Memory B cell (primary cell): ENCODE results near the gene PTPRD.

ENCODE experiments used
- ATAC-seq: fragments of 150-1000 bp; cut with Tn5 transposase; 2 replicates; pipeline ENCODE4 v1.10.0; 2021; ENCODE audit warnings: low read depth, mild to moderate bottlenecking, moderate library complexity
- DNase-seq, 2 donors: peaks; one replicate each; pipeline ENCODE4 v3.0.0; 2022; ENCODE audit warnings: low spot score in 2 of 2
- H3K27ac Mint-ChIP-seq: one replicate; pipeline ENCODE4 v1.8.0; 2022; ENCODE audit warnings: mild to moderate bottlenecking, moderate library complexity, mixed read lengths
- H3K27me3 Mint-ChIP-seq: one replicate; pipeline ENCODE4 v1.8.0; 2022; ENCODE audit warnings: mixed read lengths
- H3K36me3 Mint-ChIP-seq: one replicate; pipeline ENCODE4 v1.8.0; 2022; ENCODE audit warnings: mild to moderate bottlenecking, mixed read lengths
- H3K4me1 Mint-ChIP-seq: one replicate; pipeline ENCODE4 v1.8.0; 2022; ENCODE audit warnings: mixed read lengths
- H3K4me3 Mint-ChIP-seq: one replicate; pipeline ENCODE4 v1.8.0; 2022; ENCODE audit warnings: mild to moderate bottlenecking, moderate library complexity, mixed read lengths
- H3K9me3 Mint-ChIP-seq: one replicate; pipeline ENCODE4 v1.8.0; 2022; ENCODE audit warnings: mixed read lengths

Gene PTPRD

GRCh38 chr9:8879284-8879683 is 1733.5 kb downstream of the PTPRD start:
- Mint-ChIP-seq H3K9me3 (no peaks in the 10 kb centered on the region), H3K4me3 (no peak overlapping the region), H3K4me1 (no peaks in the 10 kb centered on the region), H3K27me3 (no peaks in the 10 kb centered on the region), H3K27ac (no peak overlapping the region), H3K36me3 (no peaks in the 10 kb centered on the region)
- DNase-seq (no peak), ATAC-seq (no peak)

GRCh38 chr9:8877753-8878494 is 1734.9 kb downstream of the PTPRD start:
- Mint-ChIP-seq H3K27me3 (no peaks in the 10 kb centered on the region), H3K36me3 (no peaks in the 10 kb centered on the region), H3K9me3 (peaks cover 1% of the 10 kb centered on the region), H3K4me1 (no peaks in the 10 kb centered on the region), H3K27ac (no peak overlapping the region), H3K4me3 (no peak overlapping the region)
- DNase-seq = no peak
- no peak for ATAC-seq

- no peaks in the 10 kb centered on the region for H3K27me3 Mint-ChIP-seq
- H3K4me3 Mint-ChIP-seq = no peak overlapping the region
- H3K36me3 Mint-ChIP-seq = no peaks in the 10 kb centered on the region
- H3K27ac Mint-ChIP-seq = no peak overlapping the region
- no peaks in the 10 kb centered on the region for H3K4me1 Mint-ChIP-seq
- DNase-seq (no peak), ATAC-seq (no peak)
- H3K9me3 Mint-ChIP-seq = peaks cover 1% of the 10 kb centered on the region
These were observed 1736.5 kb downstream of the PTPRD start for GRCh38 chr9:8876303-8876702.

DNA sequence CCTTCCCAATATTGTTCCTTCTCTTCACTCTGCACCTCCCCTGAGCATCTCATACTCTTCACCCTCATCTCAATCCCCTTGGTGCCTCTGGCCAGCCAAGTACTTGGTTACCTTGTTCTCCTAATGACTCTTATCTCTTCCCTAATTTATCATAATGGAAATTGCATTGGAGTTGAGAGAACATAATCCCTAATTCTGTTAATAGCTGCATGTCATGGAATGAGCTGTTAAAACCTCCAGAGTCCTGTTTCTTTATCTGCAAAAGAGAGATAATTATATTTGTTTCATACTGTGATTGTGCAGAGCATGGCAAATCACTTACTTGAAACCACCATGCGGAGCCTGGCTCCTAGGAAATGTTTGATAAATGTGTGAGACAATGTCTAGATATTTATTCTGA is 1738.3 kb downstream of the PTPRD start:
- Mint-ChIP-seq H3K9me3 (peaks cover 1% of the 10 kb centered on the region), H3K27ac (no peak overlapping the region), H3K27me3 (peaks cover 1% of the 10 kb centered on the region), H3K36me3 (no peaks in the 10 kb centered on the region), H3K4me1 (no peaks in the 10 kb centered on the region), H3K4me3 (no peak overlapping the region)
- no peak for ATAC-seq
- no peak for DNase-seq

GRCh38 chr9:8872802-8873201 is 1740.0 kb downstream of the PTPRD start:
- H3K4me1 Mint-ChIP-seq = no peaks in the 10 kb centered on the region
- no peak for DNase-seq
- ATAC-seq = no peak
- H3K36me3 Mint-ChIP-seq = no peaks in the 10 kb centered on the region
- peaks cover 1% of the 10 kb centered on the region for H3K27me3 Mint-ChIP-seq
- H3K9me3 Mint-ChIP-seq = peaks cover 1% of the 10 kb centered on the region
- H3K4me3 Mint-ChIP-seq = no peak overlapping the region
- H3K27ac Mint-ChIP-seq = no peak overlapping the region

DNA sequence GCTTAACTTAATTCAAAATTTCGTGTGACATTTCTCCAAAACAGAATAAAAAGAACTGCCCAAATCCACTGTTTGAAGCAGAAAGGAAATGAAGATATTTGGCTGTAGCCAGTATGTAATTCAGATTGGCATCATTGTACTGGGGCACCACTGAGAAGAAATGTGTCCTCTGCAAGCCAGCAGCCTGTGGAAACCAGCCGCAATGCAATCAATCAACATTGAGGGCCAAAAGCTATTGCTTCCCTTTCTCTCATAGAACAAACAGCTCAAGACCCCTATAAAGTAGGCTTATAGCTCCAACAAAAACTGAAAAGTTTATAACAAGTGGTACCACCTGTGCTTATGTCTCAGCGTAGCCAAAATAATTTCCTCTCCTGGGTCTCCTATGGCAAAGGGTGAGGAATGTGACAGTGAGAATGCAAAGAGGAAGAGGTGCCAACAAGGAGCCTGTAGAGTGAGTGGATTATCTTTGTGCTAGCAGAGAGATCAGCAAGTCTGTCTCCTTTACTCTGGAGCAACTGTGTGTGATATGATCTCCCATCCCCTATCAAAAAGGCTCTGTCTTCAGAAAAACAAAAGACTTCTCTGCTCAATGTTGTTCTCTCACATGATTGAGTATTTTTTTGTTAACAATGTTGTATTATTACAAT is 1740.9 kb downstream of the PTPRD start:
- no peak overlapping the region for H3K4me3 Mint-ChIP-seq
- H3K9me3 Mint-ChIP-seq = peaks cover 1% of the 10 kb centered on the region
- ATAC-seq = no peak
- H3K27me3 Mint-ChIP-seq = peaks cover 1% of the 10 kb centered on the region
- no peaks in the 10 kb centered on the region for H3K4me1 Mint-ChIP-seq
- no peak for DNase-seq
- H3K27ac Mint-ChIP-seq = no peak overlapping the region
- H3K36me3 Mint-ChIP-seq = no peaks in the 10 kb centered on the region

- DNase-seq (no peak), ATAC-seq (no peak)
- Mint-ChIP-seq H3K9me3 (peaks cover 1% of the 10 kb centered on the region), H3K4me3 (no peak overlapping the region), H3K36me3 (no peaks in the 10 kb centered on the region), H3K27me3 (peaks cover 1% of the 10 kb centered on the region), H3K27ac (no peak overlapping the region), H3K4me1 (no peaks in the 10 kb centered on the region)
These were observed 1741.4 kb downstream of the PTPRD start for GRCh38 chr9:8871396-8871795.

DNA sequence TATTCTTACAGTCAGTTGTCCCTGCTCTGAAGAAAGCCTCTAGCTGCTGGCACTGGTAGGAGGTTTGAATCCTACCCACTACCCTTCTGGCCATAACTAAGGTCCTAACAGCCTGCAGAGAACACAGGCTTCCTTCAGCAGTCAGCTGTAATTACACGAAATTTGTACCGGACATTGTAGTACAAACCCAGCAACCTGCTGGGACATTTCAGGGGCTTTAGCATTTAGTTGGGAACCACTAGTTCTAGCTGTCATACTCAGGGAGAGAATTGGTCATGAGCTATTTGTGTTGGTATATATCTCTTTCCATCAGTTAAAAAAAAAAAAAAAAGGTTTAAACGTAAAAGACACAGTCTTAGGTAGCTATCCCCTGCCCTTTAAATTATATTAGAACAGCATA is 1743.0 kb downstream of the PTPRD start:
- H3K9me3 Mint-ChIP-seq = peaks cover 2% of the 10 kb centered on the region
- ATAC-seq (no peak), DNase-seq (no peak)
- no peaks in the 10 kb centered on the region for H3K4me1 Mint-ChIP-seq
- peaks cover 1% of the 10 kb centered on the region for H3K27me3 Mint-ChIP-seq
- no peaks in the 10 kb centered on the region for H3K36me3 Mint-ChIP-seq
- H3K4me3 Mint-ChIP-seq = no peak overlapping the region
- H3K27ac Mint-ChIP-seq = no peak overlapping the region

DNA sequence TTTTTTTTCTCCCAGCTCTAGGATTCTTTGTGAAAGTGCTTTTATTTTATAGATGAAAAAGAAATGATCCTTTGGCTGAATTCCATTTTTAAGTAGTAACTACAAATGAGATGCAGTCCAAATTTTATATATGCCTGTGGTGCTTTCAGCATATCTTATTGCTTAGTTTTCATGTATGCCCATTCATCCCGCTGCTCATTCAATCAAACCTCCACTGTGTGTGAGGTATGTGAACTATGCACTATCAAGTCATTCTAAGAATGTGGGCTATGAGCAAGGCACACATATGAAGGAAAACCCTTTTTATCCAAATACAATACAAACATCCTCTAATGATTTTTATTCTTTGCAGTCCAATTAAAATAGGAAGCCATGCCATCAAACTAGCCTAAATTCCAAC is 1744.2 kb downstream of the PTPRD start:
- ATAC-seq = no peak
- no peaks in the 10 kb centered on the region for H3K4me1 Mint-ChIP-seq
- H3K27me3 Mint-ChIP-seq = peaks cover 1% of the 10 kb centered on the region
- H3K36me3 Mint-ChIP-seq = no peaks in the 10 kb centered on the region
- H3K27ac Mint-ChIP-seq = no peak overlapping the region
- no peak for DNase-seq
- no peak overlapping the region for H3K4me3 Mint-ChIP-seq
- H3K9me3 Mint-ChIP-seq = peaks cover 2% of the 10 kb centered on the region

DNA sequence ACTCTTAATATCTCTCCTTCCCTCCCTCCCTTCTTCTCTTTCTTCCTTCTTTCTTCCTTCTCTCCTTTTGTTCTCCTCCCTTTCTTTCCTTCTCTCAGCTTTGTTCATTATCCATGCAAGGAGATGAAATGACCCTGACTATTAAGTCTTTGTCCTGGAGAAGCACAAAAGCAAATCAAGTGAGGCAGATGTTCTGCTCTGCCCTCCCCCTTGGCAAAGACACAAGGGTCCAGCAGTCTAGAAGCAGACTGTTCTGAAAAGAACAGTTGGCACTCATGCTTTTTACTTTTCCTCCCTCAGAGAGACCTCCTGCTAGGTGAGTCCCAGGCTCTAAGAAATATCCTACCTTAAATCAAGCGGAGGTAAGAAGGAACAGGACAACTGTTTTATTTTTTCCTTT is 1745.7 kb downstream of the PTPRD start:
- DNase-seq (no peak), ATAC-seq (no peak)
- no peak overlapping the region for H3K27ac Mint-ChIP-seq
- no peaks in the 10 kb centered on the region for H3K36me3 Mint-ChIP-seq
- H3K9me3 Mint-ChIP-seq = peaks cover 1% of the 10 kb centered on the region
- H3K4me1 Mint-ChIP-seq = no peaks in the 10 kb centered on the region
- H3K27me3 Mint-ChIP-seq = peaks cover 1% of the 10 kb centered on the region
- H3K4me3 Mint-ChIP-seq = no peak overlapping the region

DNA sequence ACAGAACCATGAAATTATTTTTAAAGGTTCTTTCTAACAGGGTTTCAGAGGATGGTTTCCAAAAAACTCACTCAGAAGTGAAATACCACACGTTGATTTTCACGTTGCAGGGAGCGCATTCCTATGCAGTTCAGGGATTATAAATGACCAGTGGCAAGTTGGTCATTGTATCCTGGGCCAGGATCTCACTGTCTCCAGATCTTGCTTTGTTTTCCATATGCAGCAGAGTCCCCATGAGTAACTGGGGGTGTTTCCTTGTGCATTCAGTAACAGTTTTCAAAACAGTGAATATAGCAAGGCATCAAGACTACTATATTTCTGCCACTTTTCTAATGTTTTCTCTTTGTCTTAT is 1748.3 kb downstream of the PTPRD start:
- DNase-seq (no peak), ATAC-seq (no peak)
- Mint-ChIP-seq H3K36me3 (no peaks in the 10 kb centered on the region), H3K4me3 (no peak overlapping the region), H3K4me1 (no peaks in the 10 kb centered on the region), H3K9me3 (peaks cover 1% of the 10 kb centered on the region), H3K27me3 (no peaks in the 10 kb centered on the region), H3K27ac (no peak overlapping the region)

DNA sequence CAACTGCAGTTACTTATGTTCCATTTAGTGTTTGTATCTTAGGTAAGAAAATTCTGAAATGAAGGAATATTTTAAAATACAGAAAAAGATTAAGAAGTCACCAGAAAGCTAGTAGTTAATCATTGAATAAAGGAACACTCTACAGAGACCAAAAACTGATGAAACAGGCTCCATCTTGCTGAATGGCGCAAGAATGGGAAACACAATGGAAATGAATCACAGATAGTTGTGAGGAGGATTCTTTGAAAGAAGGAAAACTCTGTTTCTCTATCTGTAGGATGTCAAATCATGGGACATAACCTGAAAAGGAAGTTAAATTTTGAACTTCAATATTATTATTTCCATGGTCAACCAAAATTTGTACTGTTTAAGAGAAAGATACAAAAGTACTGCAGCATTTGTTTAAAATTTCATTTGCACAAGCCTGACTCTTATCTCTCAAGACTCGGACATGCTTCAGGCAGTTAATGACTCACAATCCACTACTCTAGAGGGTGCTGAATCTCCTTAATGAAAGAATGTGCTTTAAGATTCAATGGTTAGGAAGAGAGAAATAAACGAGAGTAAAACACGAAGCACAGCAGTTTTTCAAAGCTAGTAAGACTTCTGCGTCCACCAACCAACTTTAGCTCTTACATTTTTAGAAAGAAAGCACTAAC is 1748.8 kb downstream of the PTPRD start:
- Mint-ChIP-seq H3K27me3 (peaks cover 4% of the 10 kb centered on the region), H3K27ac (no peak overlapping the region), H3K36me3 (no peaks in the 10 kb centered on the region), H3K9me3 (peaks cover 1% of the 10 kb centered on the region), H3K4me3 (no peak overlapping the region), H3K4me1 (no peaks in the 10 kb centered on the region)
- DNase-seq = no peak
- ATAC-seq = no peak

DNA sequence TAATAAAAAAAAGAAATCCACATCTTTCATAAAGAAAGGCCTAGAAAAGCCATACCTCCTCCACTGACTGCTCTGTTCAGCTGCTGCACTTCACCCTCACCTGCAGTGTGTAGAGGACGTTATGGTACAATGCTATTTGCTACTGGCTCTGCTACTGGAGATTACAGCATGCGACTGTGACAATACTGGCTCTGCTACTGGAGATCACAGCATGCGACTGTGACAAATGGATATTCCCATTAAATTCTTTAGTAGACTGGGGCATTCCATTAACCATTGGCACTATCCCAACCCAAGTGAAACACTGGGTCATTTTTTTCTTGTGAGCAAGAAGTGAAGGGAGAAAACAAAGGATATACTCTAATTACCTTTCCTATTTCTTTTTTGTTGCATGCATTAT is 1749.7 kb downstream of the PTPRD start:
- H3K4me3 Mint-ChIP-seq = no peak overlapping the region
- no peak overlapping the region for H3K27ac Mint-ChIP-seq
- no peak for DNase-seq
- H3K27me3 Mint-ChIP-seq = peaks cover 6% of the 10 kb centered on the region
- no peak for ATAC-seq
- H3K36me3 Mint-ChIP-seq = peaks cover under 1% of the 10 kb centered on the region
- peaks cover under 1% of the 10 kb centered on the region for H3K4me1 Mint-ChIP-seq
- H3K9me3 Mint-ChIP-seq = peaks cover 1% of the 10 kb centered on the region

- no peak for DNase-seq
- H3K4me3 Mint-ChIP-seq = no peak overlapping the region
- peaks cover 2% of the 10 kb centered on the region for H3K36me3 Mint-ChIP-seq
- no peak overlapping the region for H3K27ac Mint-ChIP-seq
- peaks cover 2% of the 10 kb centered on the region for H3K4me1 Mint-ChIP-seq
- peaks cover 14% of the 10 kb centered on the region for H3K27me3 Mint-ChIP-seq
- H3K9me3 Mint-ChIP-seq = no peaks in the 10 kb centered on the region
- ATAC-seq = no peak
These were observed 1751.9 kb downstream of the PTPRD start for GRCh38 chr9:8860925-8861324.
